Measurements from ENCODE around the gene DDI2. TPM values are rescaled to one million over a fixed set of nuclear protein-coding genes. Genes with fewer than 3 reads are reported as not detected.
"Not testable (repeated sequence)": the region's sequence is repeated elsewhere in the genome, so short reads cannot be mapped to it uniquely, and the experiment has no call there.

Gene DDI2
- polyA plus RNA-seq, 3 donors = 16.8 to 25.0 (median 24.2) TPM

GRCh38 chr1:15698201-15698600 lies 80.9 kb downstream of the DDI2 start:
- no peak for DNase-seq

DNA sequence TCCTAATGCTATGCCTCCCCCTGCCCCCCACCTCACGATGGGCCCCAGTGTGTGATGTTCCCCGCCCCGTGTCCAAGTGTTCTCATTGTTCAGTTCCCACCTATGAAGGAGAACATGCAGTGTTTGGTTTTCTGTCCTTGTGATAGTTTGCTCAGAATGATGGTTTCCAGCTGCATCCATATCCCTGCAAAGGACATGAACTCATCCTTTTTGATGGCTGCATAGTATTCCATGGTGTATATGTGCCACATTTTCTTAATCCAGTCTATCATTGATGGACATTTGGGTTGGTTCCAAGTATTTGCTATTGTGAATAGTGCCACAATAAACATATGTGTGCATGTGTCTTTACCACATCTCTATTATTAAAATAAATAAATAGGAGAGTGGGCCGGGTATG lies 82.1 kb downstream of the DDI2 start:
- not testable (repeated sequence) for DNase-seq

- DNase-seq = no peak
Measured at GRCh38 chr1:15700508-15700907, 83.2 kb downstream of the DDI2 start.

GRCh38 chr1:15701784-15702183 lies 84.5 kb downstream of the DDI2 start:
- no peak for DNase-seq

- no peak for DNase-seq
Measured at GRCh38 chr1:15702722-15703550, 85.7 kb downstream of the DDI2 start.

DNA sequence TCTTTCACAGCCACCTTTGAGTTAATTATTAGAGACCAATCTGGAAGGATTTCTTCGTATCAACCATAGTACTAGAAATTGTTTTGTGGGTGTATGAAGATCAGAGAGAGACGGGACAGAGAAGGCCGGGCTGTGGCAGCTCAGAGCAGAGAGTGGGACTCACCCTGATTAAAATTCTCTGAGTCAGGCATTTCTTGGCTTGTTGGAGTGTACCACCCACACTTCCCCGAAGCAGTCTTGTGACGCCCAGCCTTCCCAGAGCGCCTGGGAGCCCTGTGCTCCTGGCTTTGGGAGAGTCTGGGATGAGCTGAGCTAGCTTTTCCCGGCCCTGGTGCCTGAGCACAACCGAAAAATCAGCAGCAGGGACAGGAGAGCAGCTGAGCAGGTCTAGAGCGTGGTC lies 86.3 kb downstream of the DDI2 start:
- no peak for DNase-seq

- no peak for DNase-seq
Measured at GRCh38 chr1:15704526-15705183, 87.4 kb downstream of the DDI2 start.

DNA sequence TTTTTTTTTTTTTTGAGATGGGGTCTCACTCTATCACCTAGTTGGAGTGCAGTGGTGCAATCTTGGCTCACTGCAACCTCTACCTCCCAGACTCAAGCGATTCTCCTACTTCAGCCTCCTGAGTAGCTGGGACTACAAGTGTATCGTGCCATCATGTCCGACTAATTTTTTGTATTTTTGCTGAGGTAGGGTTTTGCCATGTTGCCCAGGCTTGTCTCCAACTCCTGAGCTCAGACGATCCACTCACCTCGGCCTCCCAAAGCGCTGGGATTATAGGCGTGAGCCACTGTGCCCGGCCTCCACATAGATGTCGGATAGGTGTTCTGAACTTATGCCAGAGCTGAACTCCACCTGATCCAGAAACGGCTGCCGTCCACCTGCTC lies 87.9 kb downstream of the DDI2 start:
- DNase-seq = no peak

- no peak for DNase-seq
Measured at GRCh38 chr1:15706751-15707150, 89.5 kb downstream of the DDI2 start.

DNA sequence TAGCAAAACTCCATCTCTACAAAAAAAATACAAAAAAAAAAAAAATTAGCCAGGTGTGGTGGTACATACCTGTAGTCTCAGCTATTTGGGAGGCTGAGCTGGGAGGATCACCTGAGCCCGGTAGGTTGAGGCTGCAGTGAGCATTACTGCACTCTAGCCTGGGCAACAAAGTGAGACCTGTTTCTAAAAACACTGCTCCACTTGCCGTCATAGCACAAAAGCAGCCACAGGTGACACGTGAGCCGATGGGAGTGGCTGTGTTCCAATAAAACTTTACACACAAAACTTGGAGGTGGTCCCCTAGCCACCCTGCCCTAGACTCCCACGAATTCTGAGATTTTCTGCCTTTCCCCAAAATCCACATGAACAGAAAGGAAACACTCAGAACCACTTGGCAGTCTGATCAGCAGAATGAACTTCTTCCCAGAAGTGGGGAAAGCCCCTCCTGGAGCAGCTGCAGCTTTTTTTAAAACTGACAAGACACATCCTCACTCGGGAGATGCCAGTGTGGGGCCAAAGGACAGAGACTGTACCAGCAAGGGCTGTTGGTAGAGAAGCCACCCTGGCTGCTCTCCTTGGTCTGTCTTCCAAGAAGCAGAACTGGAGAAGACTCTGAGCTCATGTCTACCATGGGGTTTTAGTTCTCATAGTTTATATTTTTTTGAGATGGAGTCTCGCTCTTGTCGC lies 90.1 kb downstream of the DDI2 start:
- no peak for DNase-seq

DNA sequence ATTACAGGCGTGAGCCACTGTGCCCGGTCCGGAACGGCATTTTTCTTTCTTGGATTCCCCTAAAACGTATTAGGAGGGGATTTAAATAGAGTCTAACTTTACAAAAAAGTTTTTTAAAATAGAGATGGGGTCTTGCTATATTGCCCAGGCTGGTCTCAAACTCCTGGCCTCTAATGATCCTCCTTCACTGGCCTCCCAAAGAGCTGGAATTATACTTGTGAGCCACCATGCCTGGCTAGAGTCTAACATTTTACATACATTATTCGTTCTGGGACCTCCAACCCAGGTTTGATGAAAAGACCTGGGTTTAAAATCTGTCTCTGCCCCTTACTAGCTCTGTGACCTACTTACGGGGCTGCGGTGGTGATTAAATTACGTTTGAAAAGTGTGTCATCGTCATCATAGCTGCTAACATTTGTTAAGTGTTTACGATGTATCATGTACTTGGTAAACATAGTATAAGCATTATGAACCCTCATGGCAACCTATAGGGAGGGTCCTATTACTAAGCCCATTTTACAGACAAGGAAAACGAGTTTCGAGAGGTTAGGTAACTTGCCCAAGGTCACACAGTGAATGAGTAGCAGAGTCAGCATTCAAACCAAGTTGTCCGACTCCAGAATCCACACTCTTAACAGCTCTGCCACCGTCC lies 91.4 kb downstream of the DDI2 start:
- no peak for DNase-seq

DNA sequence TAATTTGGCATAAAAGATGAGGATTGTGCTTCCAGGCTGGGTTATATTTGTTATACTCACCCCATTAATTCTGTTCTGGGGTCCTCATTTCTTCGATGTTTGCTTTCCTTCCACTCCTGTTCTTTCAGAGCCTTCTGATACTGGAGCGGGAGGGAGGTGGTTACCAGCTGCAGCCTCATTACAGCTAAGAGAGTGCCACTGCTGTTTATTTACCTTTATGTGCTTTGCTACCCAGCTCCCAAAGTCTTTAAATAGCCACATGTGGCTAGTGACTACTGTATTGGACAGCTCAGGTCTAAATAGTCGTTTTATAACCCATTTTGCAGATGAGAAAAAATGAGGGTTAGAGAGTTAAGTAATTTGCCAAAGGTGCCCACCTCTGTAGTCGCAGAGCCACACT lies 92.0 kb downstream of the DDI2 start:
- DNase-seq = no peak

DNA sequence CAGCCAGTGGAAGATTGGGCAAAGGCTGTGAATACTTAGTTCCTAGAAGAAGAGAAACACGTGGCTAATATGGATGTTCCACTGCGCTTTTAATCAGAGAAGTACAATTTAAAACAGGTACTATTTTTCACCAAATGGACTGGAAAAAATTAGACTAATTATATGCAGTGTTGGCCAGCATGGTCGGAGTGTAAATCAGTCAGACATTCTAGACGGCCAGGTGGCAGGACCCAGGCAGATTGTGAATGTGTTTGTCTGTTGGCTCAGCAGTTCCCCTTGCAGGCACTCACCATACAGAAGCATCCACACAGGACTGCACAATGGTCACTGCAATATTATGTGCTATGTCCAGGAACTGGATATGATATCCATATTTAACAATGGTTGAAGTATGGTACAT lies 94.9 kb downstream of the DDI2 start:
- DNase-seq = no peak

DNA sequence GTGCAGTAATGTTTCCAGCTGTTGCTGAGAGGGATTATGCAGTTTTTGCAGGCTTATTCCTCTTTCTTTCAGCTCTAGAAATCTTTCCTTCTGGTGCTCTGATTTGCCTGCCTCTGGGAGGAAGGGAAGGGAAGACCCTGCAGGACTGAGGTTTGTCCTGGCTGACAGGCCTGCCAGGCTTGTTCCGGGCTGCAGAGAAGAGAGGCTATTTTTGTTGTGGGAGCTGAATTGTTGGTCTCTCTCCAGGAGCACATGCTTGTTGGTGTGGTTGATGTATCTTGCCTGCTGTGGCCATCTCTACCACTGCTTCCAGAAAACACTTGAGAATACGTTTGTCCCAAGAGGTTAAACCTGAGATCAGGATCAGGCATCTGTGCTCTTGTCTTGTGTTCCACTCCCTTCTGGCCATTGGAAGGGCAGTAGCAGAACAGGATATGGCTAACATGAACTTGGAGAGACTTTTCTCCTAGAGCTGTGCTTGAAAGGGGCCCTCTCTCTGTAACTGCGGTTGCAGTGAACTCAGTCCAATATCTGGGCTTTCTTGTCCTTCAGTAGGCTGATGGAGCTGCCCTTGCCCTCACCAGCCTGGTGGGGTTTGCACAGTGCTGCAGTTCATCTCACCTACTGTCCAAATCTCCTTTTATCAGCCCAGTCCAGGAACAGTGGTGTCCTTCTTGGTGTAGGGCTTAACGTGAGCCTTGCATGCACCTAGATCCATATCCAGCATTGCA lies 97.3 kb downstream of the DDI2 start:
- DNase-seq = no peak

DNA sequence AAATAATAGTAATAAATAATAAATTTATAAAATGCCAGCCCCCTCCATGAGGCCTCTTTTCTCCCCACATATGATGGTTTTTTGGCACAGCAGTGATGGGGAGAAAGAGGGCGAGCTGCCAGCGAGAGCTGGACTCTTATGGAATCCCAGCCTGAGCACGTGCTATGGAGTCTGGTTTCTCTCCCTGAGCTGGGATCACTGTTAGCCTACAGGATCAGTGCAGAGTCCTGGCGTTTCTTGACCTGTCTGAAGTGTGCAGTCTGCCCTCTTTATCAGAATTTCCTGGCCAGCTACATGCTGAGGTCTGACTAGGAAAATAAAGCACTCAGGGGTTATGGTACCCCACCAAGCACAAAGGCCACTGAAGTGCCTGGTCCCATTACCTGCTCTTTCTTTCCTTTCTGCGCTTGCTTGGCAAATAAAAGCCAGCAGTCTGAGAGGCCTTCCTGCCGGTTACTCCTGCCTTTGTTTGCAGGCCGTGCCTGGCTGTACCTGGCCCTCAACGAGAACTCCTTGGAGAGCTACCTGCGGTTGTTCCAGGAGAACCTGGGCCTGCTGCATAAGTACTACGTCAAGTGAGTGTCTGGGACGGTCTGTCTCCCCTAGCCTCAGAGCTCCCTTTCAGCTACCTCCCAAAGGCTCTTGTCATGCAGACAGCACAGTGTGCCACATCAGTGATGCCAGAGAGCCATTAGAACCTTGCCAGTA lies 100.3 kb downstream of the DDI2 start:
- no peak for DNase-seq

GRCh38 chr1:15718199-15718601 lies 100.9 kb downstream of the DDI2 start:
- no peak for DNase-seq

Other genes starting within 250 kb of the DDI2 start
- 10 to 100 TPM; 11.8 to 15.6 (median 15.0) TPM for gene EFHD2, start 207.6 kb upstream of the DDI2 start, polyA plus RNA-seq (ENCODE audit: insufficient read length in 3 of 3)
- under 1 TPM; 0.10 to 0.27 (median 0.21) TPM for gene CTRC, start 179.0 kb upstream of the DDI2 start, polyA plus RNA-seq (ENCODE audit: insufficient read length in 3 of 3)
- under 1 TPM in 2 of 3 donors, not detected in 1; 0.14 to 0.59 TPM for gene CELA2A, start 160.7 kb upstream of the DDI2 start, polyA plus RNA-seq (ENCODE audit: insufficient read length in 3 of 3)
- under 1 TPM; 0.31 to 0.90 (median 0.59) TPM for gene CELA2B, start 141.4 kb upstream of the DDI2 start, polyA plus RNA-seq (ENCODE audit: insufficient read length in 3 of 3)
- 10 to 100 TPM; 27.4 to 41.9 (median 33.5) TPM for gene CASP9, start 93.2 kb upstream of the DDI2 start, polyA plus RNA-seq (ENCODE audit: insufficient read length in 3 of 3)
- gene DNAJC16, start 90.6 kb upstream of the DDI2 start, polyA plus RNA-seq (ENCODE audit: insufficient read length in 3 of 3) = 10 to 100 TPM; 26.8 to 41.9 (median 37.4) TPM
- 10 to 100 TPM; 31.9 to 39.6 (median 35.9) TPM for gene AGMAT, start 32.4 kb upstream of the DDI2 start, polyA plus RNA-seq (ENCODE audit: insufficient read length in 3 of 3)
- 10 to 100 TPM; 49.5 to 51.4 (median 51.1) TPM for gene PLEKHM2, start 66.9 kb downstream of the DDI2 start, polyA plus RNA-seq (ENCODE audit: insufficient read length in 3 of 3)
- 1 to 10 TPM; 2.4 to 4.5 (median 3.4) TPM for gene SLC25A34, start 118.8 kb downstream of the DDI2 start, polyA plus RNA-seq (ENCODE audit: insufficient read length in 3 of 3)
- 1 to 10 TPM; 4.5 to 6.1 (median 5.2) TPM for gene TMEM82, start 125.0 kb downstream of the DDI2 start, polyA plus RNA-seq (ENCODE audit: insufficient read length in 3 of 3)
- 10 to 100 TPM; 55.1 to 65.3 (median 59.4) TPM for gene FBLIM1, start 141.3 kb downstream of the DDI2 start, polyA plus RNA-seq (ENCODE audit: insufficient read length in 3 of 3)
- 1 to 10 TPM; 1.1 to 2.7 (median 2.5) TPM for gene UQCRHL, start 190.2 kb downstream of the DDI2 start, polyA plus RNA-seq (ENCODE audit: insufficient read length in 3 of 3)
- 10 to 100 TPM; 57.4 to 68.0 (median 67.3) TPM for gene SPEN, start 230.2 kb downstream of the DDI2 start, polyA plus RNA-seq (ENCODE audit: insufficient read length in 3 of 3)

Data from renal pelvis (tissue), 4 donors.